ENCODE measurements around the gene MCU. TPM values are rescaled to one million over a fixed set of nuclear protein-coding genes. Genes with fewer than 3 reads are reported as not detected.

MCU gene
- total RNA-seq, 2 experiments from 2014 or later: 17.7 to 19.3 TPM

DNA sequence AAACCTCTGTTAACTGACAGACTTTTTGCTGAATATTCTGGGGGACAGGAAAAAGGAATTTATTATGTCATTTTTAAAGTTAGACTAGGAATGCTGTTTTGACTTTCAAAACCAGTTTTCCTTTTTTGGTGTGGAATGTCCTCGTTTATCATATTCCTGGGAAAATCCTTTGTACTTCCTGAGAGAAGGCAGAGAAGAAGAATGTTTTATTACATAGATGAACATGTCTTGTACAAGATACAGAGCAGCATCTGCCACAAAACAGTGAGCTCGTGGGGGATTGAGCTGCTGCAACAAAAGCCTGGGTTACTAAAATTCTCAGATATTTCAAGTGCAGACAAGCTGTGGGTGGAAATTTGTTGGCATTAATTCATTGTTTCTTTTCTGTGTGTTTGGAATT is 20.2 kb downstream of the MCU start:
- H3K27me3 Mint-ChIP-seq: no peaks in the 10 kb centered on the region
- no peak overlapping the region for H3K27ac Mint-ChIP-seq

DNA sequence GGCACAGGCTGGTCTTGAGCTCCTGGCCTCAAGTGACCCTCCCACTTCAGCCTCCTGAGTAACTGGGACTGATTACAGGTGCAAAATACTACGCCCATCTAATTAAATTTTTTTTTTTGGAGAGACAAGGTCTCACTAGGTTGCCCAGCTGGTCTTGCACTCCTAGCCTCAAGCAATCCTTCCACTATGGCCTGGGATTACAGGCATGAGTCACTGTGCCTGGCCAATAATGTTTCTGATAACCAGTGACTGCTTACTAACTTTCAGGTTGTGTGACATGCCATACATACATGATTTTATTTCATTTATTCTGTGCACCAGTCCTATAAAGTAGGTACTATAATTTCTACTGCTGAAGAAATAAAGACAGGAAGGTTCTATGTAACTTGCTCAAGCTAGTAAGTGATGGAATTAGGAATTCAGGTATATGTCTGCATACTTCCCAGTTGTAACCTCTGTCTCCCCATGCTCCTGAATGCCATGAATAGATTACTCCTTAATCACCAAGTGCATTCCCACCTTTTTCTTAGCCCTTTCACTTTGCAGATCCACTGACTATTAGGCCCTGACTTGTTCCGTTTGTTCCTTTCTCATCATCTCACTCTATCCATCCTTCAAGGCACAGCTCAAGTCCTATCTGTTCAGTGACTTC is 28.1 kb downstream of the MCU start:
- CTCF ChIA-PET: no interaction called here
- Mint-ChIP-seq H3K4me3 (no peak overlapping the region), H3K4me1 (ENCODE audit: low read depth) (no peaks in the 10 kb centered on the region), H3K27ac (no peak overlapping the region), H3K27me3 (no peaks in the 10 kb centered on the region), H3K9me3 (no peaks in the 10 kb centered on the region), H3K36me3 (peaks cover 8% of the 10 kb centered on the region)
- POLR2A ChIA-PET: interaction anchor here (0.5 to 0.6 kb wide), 2 partner anchors 147 to 376 kb away, joined by 3 to 5 read pairs; no protein-coding TSS in a partner anchor
- intact Hi-C loops (cut with micrococcal nuclease): no loop called here
- DNase-seq: no peak

More for the DNA sequence above, 20.2 kb downstream of the MCU start:
- ChIA-PET POLR2A (interaction anchor here (0.6 kb wide), 1 partner anchor 28 kb away, joined by 4 read pairs; no protein-coding TSS in a partner anchor), CTCF (no interaction called here)
- H3K36me3 Mint-ChIP-seq: peaks cover 4% of the 10 kb centered on the region
- H3K9me3 Mint-ChIP-seq: no peaks in the 10 kb centered on the region
- no peaks in the 10 kb centered on the region for H3K4me1 Mint-ChIP-seq (ENCODE audit: low read depth)
- intact Hi-C loops (cut with micrococcal nuclease): no loop called here
- no peak overlapping the region for H3K4me3 Mint-ChIP-seq
- no peak for DNase-seq

DNA sequence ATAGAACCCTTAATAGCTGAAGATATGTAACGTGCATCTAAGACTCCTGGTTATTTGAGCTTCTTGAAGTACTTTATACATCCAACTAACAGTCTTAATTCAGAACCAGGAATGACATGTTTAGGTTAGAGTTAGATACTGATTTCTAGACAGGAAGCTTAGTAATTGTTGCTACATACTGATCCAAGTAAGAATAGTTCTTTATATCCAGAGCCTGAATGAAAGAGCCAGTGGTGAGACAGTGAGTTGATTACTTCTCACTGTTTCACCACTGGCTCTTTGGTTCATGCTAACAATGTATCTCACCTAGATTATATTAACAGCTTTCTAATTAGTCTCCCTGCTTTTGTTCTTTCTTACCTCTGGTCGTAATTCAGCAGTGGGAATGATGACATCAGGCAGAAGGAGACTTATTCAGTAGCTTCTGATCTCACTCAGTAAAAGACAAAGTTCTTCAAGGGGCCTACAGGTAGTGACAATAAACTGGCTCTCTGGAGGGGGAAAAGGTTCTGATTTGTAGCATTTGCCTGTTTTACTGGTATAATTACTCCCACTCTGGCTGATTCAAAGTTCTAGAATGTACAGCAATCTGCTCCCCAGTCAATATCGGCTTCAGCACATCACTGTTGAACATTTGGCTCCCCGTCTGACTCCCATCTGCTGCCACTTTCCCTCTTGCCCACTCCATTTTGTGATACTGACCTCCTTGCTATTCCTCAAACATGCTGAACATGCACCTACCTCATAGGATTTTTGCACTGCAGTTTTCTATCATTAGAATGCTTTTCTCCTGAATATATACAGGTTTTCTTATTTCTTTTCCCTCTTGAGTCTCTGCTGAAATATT is 29.1 kb downstream of the MCU start:
- peaks cover 7% of the 10 kb centered on the region for H3K36me3 Mint-ChIP-seq
- no peaks in the 10 kb centered on the region for H3K4me1 Mint-ChIP-seq (ENCODE audit: low read depth)
- no peak overlapping the region for H3K27ac Mint-ChIP-seq
- ChIA-PET CTCF (no interaction called here), POLR2A (interaction anchor here (0.5 kb wide), 1 partner anchor 146 kb away, joined by 3 read pairs; no protein-coding TSS in a partner anchor)
- no peaks in the 10 kb centered on the region for H3K27me3 Mint-ChIP-seq
- no peak overlapping the region for H3K4me3 Mint-ChIP-seq
- intact Hi-C loops (cut with micrococcal nuclease): no loop called here
- H3K9me3 Mint-ChIP-seq: no peaks in the 10 kb centered on the region
- no peak for DNase-seq

DNA sequence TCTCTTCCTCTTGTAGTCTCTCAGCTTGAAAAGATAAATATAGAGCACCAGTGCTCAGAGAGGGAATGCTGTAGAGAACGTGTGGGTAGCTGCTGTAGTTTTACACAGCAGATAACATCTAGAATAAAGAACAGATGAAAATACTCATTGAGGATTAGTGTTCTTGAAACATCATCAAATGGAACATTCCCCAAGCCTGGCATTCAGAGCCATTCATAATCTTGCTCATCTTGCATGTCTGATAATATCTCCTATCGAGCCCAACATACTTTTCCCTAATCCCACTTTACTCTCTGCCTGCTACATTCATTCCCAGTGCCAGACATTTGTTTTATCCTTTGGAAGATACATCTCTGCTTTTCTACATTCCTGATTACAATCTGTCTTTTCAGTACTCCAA is 35.2 kb downstream of the MCU start:
- Mint-ChIP-seq H3K4me1 (ENCODE audit: low read depth) (peaks cover 20% of the 10 kb centered on the region), H3K36me3 (peaks cover 3% of the 10 kb centered on the region), H3K27me3 (no peaks in the 10 kb centered on the region), H3K27ac (no peak overlapping the region), H3K9me3 (no peaks in the 10 kb centered on the region), H3K4me3 (no peak overlapping the region)
- ChIA-PET POLR2A (no interaction called here), CTCF (interaction anchor here (0.6 kb wide), 1 partner anchor 192 kb away, joined by 3 read pairs; no protein-coding TSS in a partner anchor)
- intact Hi-C loops (cut with micrococcal nuclease): no loop called here
- no peak for DNase-seq

DNA sequence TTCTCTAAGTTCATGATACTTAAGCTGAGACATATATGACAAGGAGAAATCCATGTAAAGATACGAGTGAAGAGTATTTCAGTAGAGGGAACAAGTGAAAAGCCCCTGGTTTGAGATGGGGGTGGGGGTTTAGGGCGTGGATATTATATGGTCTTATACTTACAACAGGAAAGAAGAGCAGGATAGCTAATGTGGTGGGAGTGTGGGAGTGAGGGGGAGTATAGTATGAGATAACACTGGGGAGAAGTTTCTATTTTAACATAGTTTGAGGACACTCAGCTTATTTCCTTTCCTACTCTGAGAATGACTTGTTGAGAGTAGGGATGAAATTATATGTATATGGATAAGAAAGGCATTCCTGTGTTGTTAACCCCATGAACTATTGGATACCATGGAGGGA is 36.5 kb downstream of the MCU start:
- Mint-ChIP-seq H3K9me3 (no peaks in the 10 kb centered on the region), H3K4me1 (ENCODE audit: low read depth) (peaks cover 20% of the 10 kb centered on the region), H3K36me3 (peaks cover 3% of the 10 kb centered on the region), H3K27ac (no peak overlapping the region), H3K4me3 (no peak overlapping the region), H3K27me3 (no peaks in the 10 kb centered on the region)
- DNase-seq: no peak
- CTCF ChIA-PET: interaction anchor here (1.5 kb wide), 1 partner anchor 147 kb away, joined by 3 read pairs; no protein-coding TSS in a partner anchor
- POLR2A ChIA-PET: no interaction called here
- intact Hi-C loops (cut with micrococcal nuclease): no loop called here

DNA sequence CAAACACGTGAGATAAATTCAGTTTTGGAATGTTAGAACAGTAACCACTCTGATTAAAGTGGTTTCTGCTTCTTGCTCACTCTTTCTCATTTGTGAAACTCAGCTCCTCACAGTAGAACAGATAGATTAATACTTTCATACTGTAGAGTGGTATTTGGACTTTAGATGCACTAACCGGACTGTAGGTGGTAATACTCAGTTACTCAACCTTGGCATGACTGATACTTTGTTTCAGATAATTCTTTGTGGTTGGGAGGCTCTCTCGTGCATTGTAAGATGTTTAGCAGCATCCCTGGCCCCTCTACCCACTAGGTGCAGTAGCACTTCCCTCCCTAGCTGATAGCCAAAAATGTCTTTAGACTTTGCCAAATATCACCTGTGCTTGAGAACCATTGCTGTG is 37.6 kb downstream of the MCU start:
- Mint-ChIP-seq H3K9me3 (no peaks in the 10 kb centered on the region), H3K27me3 (no peaks in the 10 kb centered on the region), H3K4me3 (no peak overlapping the region), H3K27ac (no peak overlapping the region), H3K4me1 (ENCODE audit: low read depth) (peaks cover 20% of the 10 kb centered on the region), H3K36me3 (peaks cover 3% of the 10 kb centered on the region)
- ChIA-PET CTCF (interaction anchor here (1.2 to 1.5 kb wide), 2 partner anchors 86 to 146 kb away, joined by 3 read pairs; no protein-coding TSS in a partner anchor), POLR2A (interaction anchor here (1.0 kb wide), 1 partner anchor 112 kb away, joined by 3 read pairs; no protein-coding TSS in a partner anchor)
- intact Hi-C loops (cut with micrococcal nuclease): no loop called here
- DNase-seq: no peak

DNA sequence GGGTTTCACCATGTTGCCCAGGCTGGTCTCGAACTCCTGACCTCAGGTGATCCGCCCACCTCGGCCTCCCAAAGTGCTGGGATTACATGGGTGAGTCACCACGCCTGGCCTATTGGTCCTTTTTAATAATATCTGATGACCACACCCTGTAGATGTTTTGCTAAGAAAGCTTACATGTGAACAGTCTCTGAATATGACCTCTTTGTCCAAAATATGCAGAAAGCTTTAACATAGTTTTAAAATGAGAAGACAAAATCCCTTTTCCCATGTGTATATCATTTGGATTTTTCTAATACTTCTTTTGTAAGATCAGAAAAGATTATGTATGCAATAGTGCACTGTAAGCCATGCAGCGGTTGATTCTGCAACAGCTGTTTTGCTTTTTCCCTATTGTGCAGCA is 38.5 kb downstream of the MCU start:
- H3K27ac Mint-ChIP-seq: no peak overlapping the region
- no peaks in the 10 kb centered on the region for H3K9me3 Mint-ChIP-seq
- no peak for DNase-seq
- peaks cover 3% of the 10 kb centered on the region for H3K36me3 Mint-ChIP-seq
- ChIA-PET POLR2A (no interaction called here), CTCF (no interaction called here)
- no peak overlapping the region for H3K4me3 Mint-ChIP-seq
- peaks cover 20% of the 10 kb centered on the region for H3K4me1 Mint-ChIP-seq (ENCODE audit: low read depth)
- H3K27me3 Mint-ChIP-seq: no peaks in the 10 kb centered on the region
- intact Hi-C loops (cut with micrococcal nuclease): no loop called here

DNA sequence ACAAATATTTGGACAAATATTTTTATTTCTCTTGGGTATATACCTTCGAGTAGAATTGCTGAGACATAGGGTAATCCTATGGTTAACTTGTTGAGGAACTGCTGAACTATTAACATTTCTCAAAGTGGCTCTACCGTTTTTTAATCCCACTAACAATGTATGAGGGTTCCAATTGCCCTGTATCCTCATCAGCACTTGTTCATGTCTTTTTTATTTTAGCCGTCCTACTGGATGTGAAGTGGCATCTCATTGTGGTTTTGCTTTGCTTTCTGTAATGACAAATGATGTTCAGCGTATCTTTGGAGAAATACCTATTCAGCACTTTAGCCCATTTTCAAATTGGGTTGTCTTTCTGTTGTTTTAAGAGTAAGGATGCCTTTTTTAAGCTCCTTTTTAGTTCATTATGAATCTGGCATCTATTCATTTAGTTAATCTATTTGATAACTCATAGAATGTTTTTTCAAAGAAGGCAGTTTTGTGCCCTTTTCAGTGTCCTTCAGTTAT is 40.0 kb downstream of the MCU start:
- Mint-ChIP-seq H3K4me3 (no peak overlapping the region), H3K27ac (no peak overlapping the region), H3K36me3 (peaks cover 3% of the 10 kb centered on the region), H3K27me3 (no peaks in the 10 kb centered on the region), H3K9me3 (no peaks in the 10 kb centered on the region), H3K4me1 (ENCODE audit: low read depth) (peaks cover 22% of the 10 kb centered on the region)
- CTCF ChIA-PET: no interaction called here
- no peak for DNase-seq
- POLR2A ChIA-PET: no interaction called here
- intact Hi-C loops (cut with micrococcal nuclease): no loop called here

DNA sequence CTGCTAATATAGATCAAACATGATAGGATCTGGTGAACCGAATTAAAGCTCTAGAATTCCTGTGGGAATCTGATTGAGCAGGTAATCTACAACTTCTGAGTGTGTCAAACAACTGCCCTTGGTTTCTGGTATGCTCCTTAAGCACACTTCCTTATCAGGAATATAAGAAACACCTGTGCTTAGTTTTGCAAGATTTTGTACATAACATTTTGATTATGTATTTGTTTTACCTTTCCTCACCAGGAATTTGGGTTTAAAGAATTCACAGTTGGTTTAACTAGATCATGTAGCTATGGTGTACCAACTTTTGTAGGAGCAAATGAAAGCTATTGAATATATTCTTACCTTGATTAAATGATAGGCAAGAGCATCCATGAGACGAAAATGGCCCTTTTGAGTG is 40.6 kb downstream of the MCU start:
- POLR2A ChIA-PET: no interaction called here
- intact Hi-C loops (cut with micrococcal nuclease): no loop called here

DNA sequence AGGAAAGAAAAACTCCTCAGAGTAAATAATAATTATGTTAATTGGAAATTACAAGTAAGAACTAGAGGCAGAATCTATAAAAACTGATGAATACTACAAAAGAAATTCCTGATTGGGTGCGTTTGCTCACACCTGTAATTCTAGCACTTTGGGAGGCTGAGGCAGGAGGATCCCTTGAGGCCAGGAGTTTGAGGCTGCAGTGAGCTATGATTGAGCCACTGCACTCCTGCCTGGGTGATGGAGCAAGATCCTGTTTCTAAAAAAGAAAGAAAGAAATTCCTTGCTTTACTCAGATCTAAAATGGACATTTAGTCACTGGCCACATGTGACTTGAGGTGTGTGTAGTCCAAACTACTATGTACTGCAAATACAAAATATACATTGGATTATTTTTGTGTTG is 42.0 kb downstream of the MCU start:
- ChIA-PET CTCF (no interaction called here), POLR2A (no interaction called here)
- H3K9me3 Mint-ChIP-seq: no peaks in the 10 kb centered on the region
- no peak overlapping the region for H3K4me3 Mint-ChIP-seq
- H3K27ac Mint-ChIP-seq: no peak overlapping the region
- H3K4me1 Mint-ChIP-seq (ENCODE audit: low read depth): peaks cover 12% of the 10 kb centered on the region
- DNase-seq: no peak
- no peaks in the 10 kb centered on the region for H3K36me3 Mint-ChIP-seq
- intact Hi-C loops (cut with micrococcal nuclease): no loop called here
- H3K27me3 Mint-ChIP-seq: no peaks in the 10 kb centered on the region

More for the DNA sequence above, 40.6 kb downstream of the MCU start:
- H3K36me3 Mint-ChIP-seq: no peaks in the 10 kb centered on the region
- peaks cover 22% of the 10 kb centered on the region for H3K4me1 Mint-ChIP-seq (ENCODE audit: low read depth)
- DNase-seq: no peak
- H3K4me3 Mint-ChIP-seq: no peak overlapping the region
- H3K27ac Mint-ChIP-seq: no peak overlapping the region
- no peaks in the 10 kb centered on the region for H3K9me3 Mint-ChIP-seq
- no peaks in the 10 kb centered on the region for H3K27me3 Mint-ChIP-seq
- CTCF ChIA-PET: no interaction called here

DNA sequence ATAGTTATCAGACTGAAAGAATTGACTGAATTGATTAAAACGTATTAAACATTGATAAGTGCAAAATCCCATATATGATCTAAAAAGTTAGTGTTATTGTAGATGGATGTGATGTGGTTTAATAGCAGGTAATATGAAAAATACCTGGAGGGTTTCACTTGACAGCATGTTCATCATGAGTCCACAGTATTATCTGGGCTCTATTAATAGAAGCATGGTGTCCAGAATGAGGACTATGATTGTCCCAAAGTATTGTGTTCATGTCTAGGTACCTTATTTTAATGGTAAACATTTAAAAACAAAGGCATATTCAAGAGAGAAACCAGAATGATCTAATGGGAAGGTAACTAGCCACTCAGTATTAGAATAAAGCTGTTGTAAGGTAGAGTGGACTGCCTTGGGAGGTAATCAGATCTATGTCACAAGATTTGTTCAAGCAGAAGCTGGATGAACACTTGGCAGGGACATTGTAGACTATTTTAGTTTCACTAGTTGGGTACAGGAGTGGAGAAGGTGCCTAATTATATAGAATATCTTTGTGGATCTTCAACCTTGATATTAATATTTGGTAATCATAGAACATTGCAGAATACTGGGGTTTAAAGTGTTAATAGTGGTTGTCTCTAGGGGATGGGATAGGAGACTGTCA is 43.5 kb downstream of the MCU start:
- Mint-ChIP-seq H3K27ac (no peak overlapping the region), H3K4me3 (no peak overlapping the region), H3K9me3 (no peaks in the 10 kb centered on the region), H3K4me1 (ENCODE audit: low read depth) (peaks cover 3% of the 10 kb centered on the region), H3K36me3 (no peaks in the 10 kb centered on the region), H3K27me3 (no peaks in the 10 kb centered on the region)
- intact Hi-C loops (cut with micrococcal nuclease): no loop called here
- ChIA-PET POLR2A (no interaction called here), CTCF (no interaction called here)
- DNase-seq: no peak

DNA sequence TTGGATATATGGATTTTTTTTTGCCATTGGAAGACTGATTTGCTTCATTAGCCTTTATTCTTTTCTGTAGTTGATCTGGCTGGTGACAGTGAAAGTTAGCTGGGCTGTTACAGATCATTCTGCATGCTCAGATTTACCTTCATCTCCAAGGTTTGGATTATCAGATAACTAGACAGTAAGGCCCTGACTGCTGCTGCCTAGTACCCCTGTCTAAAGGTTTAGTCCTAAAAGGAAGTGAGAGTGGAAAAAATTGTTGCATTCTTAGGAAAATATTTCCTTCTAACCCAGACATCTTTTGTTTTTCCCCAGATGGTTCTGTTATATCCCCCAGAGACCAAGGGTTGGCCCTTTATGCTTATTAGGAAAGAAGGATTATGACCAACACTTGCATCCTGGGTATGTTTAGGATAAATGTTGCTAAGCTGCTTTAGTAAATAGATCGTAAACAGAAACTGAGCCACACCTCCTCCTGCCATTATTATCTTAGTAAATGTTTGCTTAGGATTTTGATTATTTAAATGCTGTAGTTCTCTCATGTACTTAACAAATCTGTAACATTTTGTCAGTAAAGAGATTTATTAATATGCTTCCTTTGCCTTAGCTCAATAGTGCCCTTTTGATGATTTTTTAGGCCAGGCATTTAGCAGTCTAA is 44.4 kb downstream of the MCU start:
- Mint-ChIP-seq H3K27ac (no peak overlapping the region), H3K4me3 (no peak overlapping the region), H3K9me3 (no peaks in the 10 kb centered on the region), H3K4me1 (ENCODE audit: low read depth) (peaks cover 5% of the 10 kb centered on the region), H3K36me3 (no peaks in the 10 kb centered on the region), H3K27me3 (no peaks in the 10 kb centered on the region)
- ChIA-PET POLR2A (no interaction called here), CTCF (no interaction called here)
- DNase-seq: no peak
- intact Hi-C loops (cut with micrococcal nuclease): no loop called here
